Measurements from ENCODE around the gene EBF3. TPM values are rescaled to one million over a fixed set of nuclear protein-coding genes. Genes with fewer than 3 reads are reported as not detected.

Gene EBF3
- total RNA-seq, 8 experiments from 2014 or later = 0.10 to 112 (median 14.8) TPM

GRCh38 chr10:129962031-129962871 is 1.8 kb downstream of the EBF3 start:
- no peak for ATAC-seq (replicated peaks in 6 of 8)
- Histone ChIP-seq H3K4me1 (replicated peaks in 1 of 2) (peaks cover 19 to 21% of the 10 kb centered on the region in 2 donors), H3K27ac (no peak overlapping the region), H3K4me3 (peak overlapping the region; percentile 57 to 80 (median 62))
- in situ Hi-C loops (cut with MboI; ENCODE audit: low pct_unique_long_range_greater_than_20kb in 2 of 9, low sequenced_read_pairs in 9 of 9, unreplicated experiment in 9 of 9) = loop anchor here in 7 of 9 experiments (25.0 kb wide), 3 partner anchors 100 to 1700 kb away; no protein-coding TSS in a partner anchor
- WGBS, 10 experiments = 0 to 70% (median 7%) methylated on average over 9 to 17 of the region's 18 CpGs

- in situ Hi-C loops (cut with MboI; ENCODE audit: low pct_unique_long_range_greater_than_20kb in 2 of 9, low sequenced_read_pairs in 9 of 9, unreplicated experiment in 9 of 9) = loop anchor here in 7 of 9 experiments (25.0 kb wide), 3 partner anchors 99 to 1699 kb away; no protein-coding TSS in a partner anchor
- Histone ChIP-seq H3K4me1 (replicated peaks in 1 of 2) (peaks cover 13 to 22% of the 10 kb centered on the region in 2 donors), H3K27ac (no peak overlapping the region), H3K4me3 (peak overlapping the region; percentile 57 to 80 (median 62))
- WGBS, 10 experiments = 0 to 90% (median 11%) methylated on average over 1 to 5 of the region's 7 CpGs
- ATAC-seq (replicated peaks in 6 of 8) = no peak
These were observed 2.8 kb downstream of the EBF3 start for GRCh38 chr10:129961157-129961701.

- ATAC-seq (replicated peaks in 6 of 8) = no peak
- Histone ChIP-seq H3K27ac (peak overlapping the region; percentile 76 to 78), H3K4me3 (peak overlapping the region; percentile 57 to 80 (median 62)), H3K4me1 (replicated peaks in 1 of 2) (peaks cover 15 to 18% of the 10 kb centered on the region in 2 donors)
- WGBS, 10 experiments = 2 to 77% (median 13%) methylated on average over 4 to 13 of the region's 14 CpGs
- in situ Hi-C loops (cut with MboI; ENCODE audit: low pct_unique_long_range_greater_than_20kb in 2 of 9, low sequenced_read_pairs in 9 of 9, unreplicated experiment in 9 of 9) = loop anchor here in 7 of 9 experiments (25.0 kb wide), 3 partner anchors 98 to 1698 kb away; no protein-coding TSS in a partner anchor
These were observed 3.5 kb downstream of the EBF3 start for GRCh38 chr10:129960481-129961156.

DNA sequence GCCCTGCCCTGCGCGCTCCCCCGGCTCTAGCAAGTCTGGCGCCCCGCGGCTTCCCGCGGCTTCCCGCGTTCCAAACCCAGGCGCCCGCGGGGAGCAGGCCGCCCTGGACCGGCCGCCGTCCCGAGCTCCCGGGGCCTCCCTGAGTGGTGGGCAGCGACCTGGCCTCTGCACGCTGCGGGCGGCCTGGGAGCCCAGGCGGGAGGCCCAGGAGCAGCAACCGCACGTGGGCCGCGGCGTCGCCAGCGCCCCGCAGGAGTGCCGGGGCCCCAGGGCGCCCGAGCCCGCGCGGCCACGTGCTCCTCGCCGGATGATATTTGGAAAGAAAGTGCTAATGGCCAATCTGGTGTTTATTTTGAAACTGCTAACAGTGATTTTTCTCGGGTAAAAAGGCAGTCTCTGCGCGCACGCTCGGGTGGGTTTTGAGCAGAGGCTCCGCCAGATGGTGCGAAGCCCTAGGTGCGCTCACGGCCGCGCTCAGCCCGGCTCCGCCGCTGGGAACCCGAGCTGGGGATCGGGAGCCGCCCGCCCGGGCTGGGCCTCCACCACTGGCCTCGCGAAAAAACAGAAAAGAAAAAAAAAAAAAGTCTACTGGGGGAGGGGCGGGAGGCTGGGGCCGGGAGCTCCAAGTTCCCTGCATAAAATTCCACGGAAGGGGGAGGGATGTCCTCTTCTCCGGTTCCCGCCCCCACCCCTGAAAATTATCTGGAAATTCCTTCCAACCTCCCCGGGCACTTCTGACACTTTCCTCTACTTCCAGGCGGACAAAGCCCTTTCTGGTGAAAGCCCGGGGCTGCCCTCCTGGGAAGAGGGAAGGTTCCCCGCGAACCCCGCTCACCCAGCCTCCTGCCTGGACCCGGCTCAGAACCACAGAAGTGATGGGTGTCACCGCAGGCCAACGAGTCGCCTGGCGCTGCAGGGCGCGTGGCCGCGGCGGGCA is 4.3 kb downstream of the EBF3 start:
- WGBS, 10 experiments = 0 to 81% (median 9%) methylated on average over 1 to 10 of the region's 83 CpGs; no CpG with 5 or more reads in 2 of the 10 experiments
- H3K27ac ChIP-seq = peak overlapping the region; percentile 76 to 78
- peaks cover 15 to 24% of the 10 kb centered on the region in 2 donors for H3K4me1 ChIP-seq (replicated peaks in 1 of 2)
- no peak for ATAC-seq (replicated peaks in 6 of 8)
- peak overlapping the region; percentile 57 to 80 (median 62) for H3K4me3 ChIP-seq
- in situ Hi-C loops (cut with MboI; ENCODE audit: low pct_unique_long_range_greater_than_20kb in 2 of 9, low sequenced_read_pairs in 9 of 9, unreplicated experiment in 9 of 9) = loop anchor here in 7 of 9 experiments (25.0 kb wide), 3 partner anchors 98 to 1698 kb away; no protein-coding TSS in a partner anchor

- in situ Hi-C loops (cut with MboI; ENCODE audit: low pct_unique_long_range_greater_than_20kb in 2 of 9, low sequenced_read_pairs in 9 of 9, unreplicated experiment in 9 of 9) = loop anchor here in 7 of 9 experiments (25.0 kb wide), 3 partner anchors 97 to 1697 kb away; no protein-coding TSS in a partner anchor
- peak in 5 of 8 experiments; percentile 22 to 64 (median 53) for ATAC-seq (replicated peaks in 6 of 8)
- Histone ChIP-seq H3K4me3 (peak overlapping the region; percentile 57 to 80 (median 62)), H3K4me1 (replicated peaks in 1 of 2) (peaks cover 15 to 32% of the 10 kb centered on the region in 2 donors), H3K27ac (peak overlapping the region; percentile 76 to 78)
- WGBS, 10 experiments = 0 to 100% (median 0%) methylated on average over 1 to 10 of the region's 103 CpGs; no CpG with 5 or more reads in 7 of the 10 experiments
These were observed 5.2 kb downstream of the EBF3 start for GRCh38 chr10:129958629-129959543.

- 0 to 100% (median 34%) methylated on average over 1 to 13 of the region's 16 CpGs; no CpG with 5 or more reads in 1 of the 10 experiments for WGBS, 10 experiments
- H3K4me1 ChIP-seq (replicated peaks in 1 of 2) = peaks cover 22 to 39% of the 10 kb centered on the region in 2 donors
- in situ Hi-C loops (cut with MboI; ENCODE audit: low pct_unique_long_range_greater_than_20kb in 2 of 9, low sequenced_read_pairs in 9 of 9, unreplicated experiment in 9 of 9) = loop anchor here in 7 of 9 experiments (25.0 kb wide), 3 partner anchors 96 to 1696 kb away; no protein-coding TSS in a partner anchor
These were observed 5.9 kb downstream of the EBF3 start for GRCh38 chr10:129958148-129958628.

GRCh38 chr10:129956876-129957673 is 7.0 kb downstream of the EBF3 start:
- in situ Hi-C loops (cut with MboI; ENCODE audit: low pct_unique_long_range_greater_than_20kb in 2 of 9, low sequenced_read_pairs in 9 of 9, unreplicated experiment in 9 of 9) = loop anchor here in 7 of 9 experiments (25.0 kb wide), 3 partner anchors 95 to 1695 kb away; no protein-coding TSS in a partner anchor
- no peak overlapping the region for H3K27ac ChIP-seq
- H3K4me1 ChIP-seq (replicated peaks in 1 of 2) = peaks cover 26 to 50% of the 10 kb centered on the region in 2 donors
- peak overlapping the region in 2 of 5 donors; percentile 4 to 10 for H3K4me3 ChIP-seq
- no peak for ATAC-seq (replicated peaks in 6 of 8)
- 12 to 84% (median 27%) methylated on average over 4 to 17 of the region's 18 CpGs for WGBS, 10 experiments

More at GRCh38 chr10:129958148-129958628, 5.9 kb downstream of the EBF3 start:
- Histone ChIP-seq H3K4me3 (peak overlapping the region; percentile 57 to 80 (median 62)), H3K27ac (peak overlapping the region in 1 of 2 donors; percentile 78)
- ATAC-seq (replicated peaks in 6 of 8) = peak in 5 of 8 experiments; percentile 44 to 61 (median 50)

GRCh38 chr10:129956286-129956670 is 7.8 kb downstream of the EBF3 start:
- in situ Hi-C loops (cut with MboI; ENCODE audit: low pct_unique_long_range_greater_than_20kb in 2 of 9, low sequenced_read_pairs in 9 of 9, unreplicated experiment in 9 of 9) = loop anchor here in 7 of 9 experiments (25.0 kb wide), 3 partner anchors 94 to 1694 kb away; no protein-coding TSS in a partner anchor
- Histone ChIP-seq H3K4me3 (no peak overlapping the region), H3K27ac (no peak overlapping the region), H3K4me1 (replicated peaks in 1 of 2) (peaks cover 34 to 58% of the 10 kb centered on the region in 2 donors)
- WGBS, 10 experiments = 17 to 64% (median 45%) methylated on average over 3 to 9 of the region's 9 CpGs; no CpG with 5 or more reads in 1 of the 10 experiments
- ATAC-seq (replicated peaks in 6 of 8) = no peak

GRCh38 chr10:129955601-129956285 is 8.3 kb downstream of the EBF3 start:
- WGBS, 10 experiments = 14 to 82% (median 46%) methylated on average over 2 to 6 of the region's 6 CpGs; no CpG with 5 or more reads in 1 of the 10 experiments
- Histone ChIP-seq H3K4me3 (no peak overlapping the region), H3K4me1 (replicated peaks in 1 of 2) (peaks cover 39 to 63% of the 10 kb centered on the region in 2 donors), H3K27ac (no peak overlapping the region)
- no peak for ATAC-seq (replicated peaks in 6 of 8)
- in situ Hi-C loops (cut with MboI; ENCODE audit: low pct_unique_long_range_greater_than_20kb in 2 of 9, low sequenced_read_pairs in 9 of 9, unreplicated experiment in 9 of 9) = loop anchor here in 7 of 9 experiments (25.0 kb wide), 3 partner anchors 93 to 1693 kb away; no protein-coding TSS in a partner anchor

Data from motor neuron (in vitro differentiated cells).